Fibroblast of lung (primary cell): ENCODE results near the gene LSM12.

Experiments used
- EZH2 ChIP-seq: IDR thresholded peaks from 2 replicates; pipeline ENCODE4 v1.5.1; 2012; ENCODE audit warnings: low read length, control low read depth, mild to moderate bottlenecking; ENCODE audit errors: missing control alignments
- TF ChIP-seq, protein P1 (sequence below), 2 donors: IDR thresholded peaks in 1 of 2; conservative IDR thresholded peaks in 1 of 2; 1 replicate in 1 of 2; 2 replicates in 1 of 2; pipeline ENCODE4 v1.5.1; 2011 to 2012; ENCODE audit warnings: low read length in 2 of 2, control low read depth in 1 of 2, inconsistent platforms in 1 of 2, low read depth in 1 of 2, mild to moderate bottlenecking in 1 of 2

GRCh38 chr17:44014437-44015172 lies 51.9 kb downstream of the LSM12 start, which contains the start of gene TMEM101:
- TF ChIP-seq, protein P1, sequence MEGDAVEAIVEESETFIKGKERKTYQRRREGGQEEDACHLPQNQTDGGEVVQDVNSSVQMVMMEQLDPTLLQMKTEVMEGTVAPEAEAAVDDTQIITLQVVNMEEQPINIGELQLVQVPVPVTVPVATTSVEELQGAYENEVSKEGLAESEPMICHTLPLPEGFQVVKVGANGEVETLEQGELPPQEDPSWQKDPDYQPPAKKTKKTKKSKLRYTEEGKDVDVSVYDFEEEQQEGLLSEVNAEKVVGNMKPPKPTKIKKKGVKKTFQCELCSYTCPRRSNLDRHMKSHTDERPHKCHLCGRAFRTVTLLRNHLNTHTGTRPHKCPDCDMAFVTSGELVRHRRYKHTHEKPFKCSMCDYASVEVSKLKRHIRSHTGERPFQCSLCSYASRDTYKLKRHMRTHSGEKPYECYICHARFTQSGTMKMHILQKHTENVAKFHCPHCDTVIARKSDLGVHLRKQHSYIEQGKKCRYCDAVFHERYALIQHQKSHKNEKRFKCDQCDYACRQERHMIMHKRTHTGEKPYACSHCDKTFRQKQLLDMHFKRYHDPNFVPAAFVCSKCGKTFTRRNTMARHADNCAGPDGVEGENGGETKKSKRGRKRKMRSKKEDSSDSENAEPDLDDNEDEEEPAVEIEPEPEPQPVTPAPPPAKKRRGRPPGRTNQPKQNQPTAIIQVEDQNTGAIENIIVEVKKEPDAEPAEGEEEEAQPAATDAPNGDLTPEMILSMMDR (conservative IDR thresholded peaks at IDR 0.05 in 1 of 2, IDR thresholded peaks at IDR 0.05 in 1 of 2; ENCODE audit: low read depth in 1 of 2, low read length in 2 of 2): no peak
- no peak for TF ChIP-seq EZH2
